K562 (cell line): ENCODE data around the gene ZAP70. TPM values are rescaled to one million over a fixed set of nuclear protein-coding genes. Genes with fewer than 3 reads are reported as not detected.

Experiments
- ATAC-seq: fragments of 200-7000 bp; cut with Tn5 transposase; 3 replicates; pipeline ENCODE4 v1.9.1; 2020; ENCODE audit warnings: moderate library complexity
- BruUV-seq: library from RNA; stranded (reverse); fragments of 400-500 nt; replicated peaks from 2 replicates; lab custom pipeline; 2021; lab: Mats Ljungman, UMichigan
- CTCF ChIA-PET: fragments of 300-600 bp; formaldehyde crosslinking; extraction: SDS; loops from one replicate; lab custom pipeline; 2021; ENCODE audit warnings: low intra/inter-chr PET ratio; lab: Yijun Ruan, JAX
- POLR2A ChIA-PET: fragments of 300-600, 350-650 bp; sonication (Branson Sonifier 250); formaldehyde crosslinking; extraction: SDS; loops from one replicate; lab custom pipeline; 2021; ENCODE audit warnings: antibody characterized with exemption, inconsistent platforms; lab: Yijun Ruan, JAX
- DNase-seq, 4 experiments: peaks; one replicate each; pipeline versions ENCODE4 v3.0.0 to v3.0.0-alpha.2; 2011 to 2018; ENCODE audit warnings: low spot score in 3 of 4, mixed read lengths in 3 of 4; ENCODE audit errors: extremely low read depth in 1 of 4
- FAIRE-seq: peaks from 2 replicates; lab custom pipeline; 2011; peaks lifted over from hg19 to GRCh38; lab: Jason Lieb, UNC
- H2AFZ ChIP-seq: 2 replicates; pipeline ENCODE4 v1.6.0; 2011; ENCODE audit warnings: low read depth, low read length, control low read depth, inconsistent platforms
- H3K27ac ChIP-seq: fragments of 200-600 bp; 3 replicates; pipeline ENCODE4 v1.8.0; 2011; ENCODE audit warnings: low read depth, mild to moderate bottlenecking, control low read depth, inconsistent platforms, low read length, moderate library complexity, mixed read lengths; ENCODE audit errors: extremely low read depth
- H3K27me3 ChIP-seq, 2 experiments: fragments of 300-600 bp in 1 of 2; 2 replicates in 1 of 2; 3 replicates in 1 of 2; pipeline versions ENCODE4 v1.6.0 to v1.8.0; 2011; ENCODE audit warnings: inconsistent platforms in 2 of 2, low read length in 2 of 2, mild to moderate bottlenecking in 1 of 2, mixed read lengths in 1 of 2, moderate library complexity in 1 of 2; ENCODE audit not compliant: control insufficient read depth in 2 of 2, insufficient read depth in 2 of 2
- H3K36me3 ChIP-seq: fragments of 300-600 bp; 3 replicates; pipeline ENCODE4 v1.8.0; 2011; ENCODE audit warnings: mild to moderate bottlenecking, low read length, inconsistent platforms; ENCODE audit not compliant: control insufficient read depth, insufficient read depth
- H3K4me1 ChIP-seq, 2 experiments: fragments of 200-600 bp in 1 of 2; replicated peaks in 1 of 2; 2 replicates in 1 of 2; 3 replicates in 1 of 2; pipeline versions ENCODE4 v1.5.1 to v1.8.0; 2011; ENCODE audit warnings: inconsistent platforms in 2 of 2, low read length in 2 of 2, mild to moderate bottlenecking in 1 of 2, mixed read lengths in 1 of 2, moderate library complexity in 1 of 2; ENCODE audit not compliant: control insufficient read depth in 2 of 2, insufficient read depth in 2 of 2
- H3K4me2 ChIP-seq: 2 replicates; pipeline ENCODE4 v1.6.1; 2011; ENCODE audit warnings: low read length, control low read depth, inconsistent platforms, mixed read lengths; ENCODE audit not compliant: insufficient read depth
- H3K4me3 ChIP-seq: fragments of 200-600 bp; sonication (generic), shearing (Covaris generic); 2 replicates; pipeline ENCODE4 v1.5.1; 2016; ENCODE audit warnings: control low read depth, inconsistent platforms
- H3K79me2 ChIP-seq: fragments of 200-600 bp; 3 replicates; pipeline ENCODE4 v1.8.0; 2011; ENCODE audit warnings: low read length, inconsistent platforms; ENCODE audit not compliant: control insufficient read depth, insufficient read depth
- H3K9ac ChIP-seq, 2 experiments: 2 replicates each; pipeline versions ENCODE4 v1.6.0 to v1.6.1; 2011; ENCODE audit warnings: low read depth in 2 of 2, low read length in 2 of 2, control low read depth in 1 of 2, inconsistent platforms in 1 of 2, mild to moderate bottlenecking in 1 of 2, mixed read lengths in 1 of 2; ENCODE audit not compliant: insufficient read depth in 1 of 2
- H3K9me1 ChIP-seq: one replicate; pipeline ENCODE4 v1.6.0; 2011; ENCODE audit warnings: inconsistent platforms, mild to moderate bottlenecking, low read length, moderate library complexity; ENCODE audit not compliant: control insufficient read depth, insufficient read depth
- H3K9me3 ChIP-seq: replicated peaks from 2 replicates; pipeline ENCODE4 v1.5.1; 2011; ENCODE audit warnings: low read depth, low read length, inconsistent platforms; ENCODE audit not compliant: control insufficient read depth, insufficient read depth
- H4K20me1 ChIP-seq: replicated peaks from 2 replicates; pipeline ENCODE4 v1.6.1; 2011; ENCODE audit warnings: low read length, inconsistent platforms, mixed read lengths; ENCODE audit not compliant: control insufficient read depth, insufficient read depth
- BHLHE40 ChIP-seq: IDR thresholded peaks from 2 replicates; pipeline ENCODE4 v1.6.1; 2011; ENCODE audit warnings: low read length, improper control_type of control experiment
- CEBPB ChIP-seq: fragments of 450-650 bp; IDR thresholded peaks from 2 replicates; pipeline ENCODE4 v1.6.1; 2016; ENCODE audit warnings: missing genetic modification characterization, missing compliant biosample characterization
- FOXA1 ChIP-seq: fragments of 450-650 bp; IDR thresholded peaks from 2 replicates; pipeline ENCODE4 v1.6.1; 2016; ENCODE audit warnings: mild to moderate bottlenecking, borderline replicate concordance
- ZNF197 ChIP-seq: fragments of 200-800 bp; sonication (Bioruptor generic); IDR thresholded peaks from 2 replicates; pipeline ENCODE4 v1.6.1; 2016; ENCODE audit warnings: low read depth, missing genetic modification characterization, missing compliant biosample characterization
- ZNF24 ChIP-seq: fragments of 450-650 bp; IDR thresholded peaks from 2 replicates; pipeline ENCODE4 v1.6.1; 2016
- ZNF764 ChIP-seq: fragments of 250-450 bp; sonication (Bioruptor Pico); IDR thresholded peaks from 2 replicates; pipeline ENCODE4 v1.4.0; 2020; ENCODE audit warnings: low read depth, mild to moderate bottlenecking, moderate library complexity
- WGBS: fragments of 100-300 bp; shearing (Covaris generic); methylation state at CpG from one replicate; pipeline ENCODE4 v1.1.6; 2016; ENCODE audit warnings: low coverage, mixed read lengths; ENCODE audit not compliant: insufficient coverage; ENCODE audit errors: missing lambda C conversion rate; 5-methylcytosine and 5-hydroxymethylcytosine counted together
- in situ Hi-C: fragments of 300-500 bp; cut with MboI; formaldehyde crosslinking; loops from 4 replicates; pipeline ENCODE4 v1.15.0; 2018; ENCODE audit warnings: inconsistent platforms, mixed read lengths
- intact Hi-C: fragments of 100-400 bp; cut with micrococcal nuclease; formaldehyde crosslinking; loops from 2 replicates; pipeline ENCODE4 v1.14.2; 2022
- polyA plus RNA-seq, 8 experiments: library from polyadenylated mRNA; depleted of rRNA in 4 of 8; stranded (reverse) in 5 of 8; unstranded in 3 of 8; fragments of >200 nt; fragmentation: Nextera tagmentation in 2 of 8; fragmentation: Illumina TruSeq in 1 of 8; extraction: Ambion mirVana in 2 of 8; extraction: Trizol in 1 of 8; gene quantifications; 2 replicates each; pipeline versions ENCODE4 v1.2.1 to v1.2.3, GENCODE V29; 2011 to 2014; ENCODE audit warnings: inconsistent platforms in 1 of 8, missing spikeins in 1 of 8
- total RNA-seq, 7 experiments: library from RNA; depleted of rRNA in 6 of 7; stranded (reverse); fragments of >200 nt in 6 of 7; fragmentation: Illumina TruSeq in 2 of 7; extraction: Trizol in 2 of 7; gene quantifications; 2 replicates each; pipeline versions ENCODE4 v1.2.1 to v1.2.3, GENCODE V29; 2011 to 2021; ENCODE audit warnings: low replicate concordance in 1 of 7
- TF ChIP-seq, protein P1 (sequence below): fragments of 450-650 bp; IDR thresholded peaks from 2 replicates; pipeline ENCODE4 v1.6.1; 2016; ENCODE audit warnings: low read depth

ZAP70 gene
- total and polyA plus RNA-seq, 9 of the 15 experiments (the other 6 are each of a cell fraction or from before 2014, with no cell fraction given), result 0.06 to 0.80 (median 0.21) TPM; not detected in 1

DNA sequence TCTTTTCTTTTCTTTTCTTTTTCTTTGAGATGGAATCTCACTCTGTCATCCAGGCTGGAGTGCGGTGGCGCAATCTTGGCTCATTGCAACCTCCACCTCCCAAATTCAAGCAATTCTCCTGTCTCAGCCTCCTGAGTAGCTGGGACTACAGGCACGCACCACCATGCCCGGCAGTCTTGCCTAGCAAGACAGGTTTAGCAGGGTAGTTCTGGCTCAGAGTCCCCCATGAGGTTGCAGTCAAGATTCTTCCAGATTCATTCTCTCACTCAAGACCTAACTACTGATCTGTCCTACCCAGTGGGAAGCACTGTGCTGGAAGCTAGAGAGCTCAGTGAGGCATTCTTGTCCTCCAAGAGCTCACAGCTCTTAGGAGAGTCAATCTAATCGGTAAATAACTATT, 17.6 kb upstream of the ZAP70 start:
- CTCF ChIA-PET, result interaction anchor here (7.4 kb wide), 1 partner anchor 105 kb away, joined by 198 read pairs; the partner anchor contains the start of gene ANKRD36B
- peaks cover 3 to 6% of the 10 kb centered on the region in 2 experiments; a peak in 3 of 5 replicates for H3K4me1 ChIP-seq
- no peaks in the 10 kb centered on the region for H3K27me3 ChIP-seq
- no peak overlapping the region for H3K4me3 ChIP-seq
- H3K36me3 ChIP-seq, result no peaks in the 10 kb centered on the region
- DNase-seq, result no peak
- POLR2A ChIA-PET, result interaction anchor here (0.6 to 1.2 kb wide), 2 partner anchors 32 to 694 kb away, joined by 3 to 4 read pairs; partner anchors contain the start of gene ACTR1B
- no peaks in the 10 kb centered on the region for H4K20me1 ChIP-seq
- WGBS, result 42% methylated on average over 5 of the region's 5 CpGs
- H3K9me1 ChIP-seq, result no peaks in the 10 kb centered on the region
- no peak overlapping the region; a peak in 1 of 4 replicates for H3K9ac ChIP-seq
- TF ChIP-seq CEBPB (peak; percentile 44; the same call in 1 of the 2 replicates), BHLHE40 (no peak), FOXA1 (no peak), ZNF764 (CRISPR knock-in tag) (no peak), ZNF197 (CRISPR knock-in tag) (no peak), ZNF24 (no peak)
- TF ChIP-seq, protein P1, sequence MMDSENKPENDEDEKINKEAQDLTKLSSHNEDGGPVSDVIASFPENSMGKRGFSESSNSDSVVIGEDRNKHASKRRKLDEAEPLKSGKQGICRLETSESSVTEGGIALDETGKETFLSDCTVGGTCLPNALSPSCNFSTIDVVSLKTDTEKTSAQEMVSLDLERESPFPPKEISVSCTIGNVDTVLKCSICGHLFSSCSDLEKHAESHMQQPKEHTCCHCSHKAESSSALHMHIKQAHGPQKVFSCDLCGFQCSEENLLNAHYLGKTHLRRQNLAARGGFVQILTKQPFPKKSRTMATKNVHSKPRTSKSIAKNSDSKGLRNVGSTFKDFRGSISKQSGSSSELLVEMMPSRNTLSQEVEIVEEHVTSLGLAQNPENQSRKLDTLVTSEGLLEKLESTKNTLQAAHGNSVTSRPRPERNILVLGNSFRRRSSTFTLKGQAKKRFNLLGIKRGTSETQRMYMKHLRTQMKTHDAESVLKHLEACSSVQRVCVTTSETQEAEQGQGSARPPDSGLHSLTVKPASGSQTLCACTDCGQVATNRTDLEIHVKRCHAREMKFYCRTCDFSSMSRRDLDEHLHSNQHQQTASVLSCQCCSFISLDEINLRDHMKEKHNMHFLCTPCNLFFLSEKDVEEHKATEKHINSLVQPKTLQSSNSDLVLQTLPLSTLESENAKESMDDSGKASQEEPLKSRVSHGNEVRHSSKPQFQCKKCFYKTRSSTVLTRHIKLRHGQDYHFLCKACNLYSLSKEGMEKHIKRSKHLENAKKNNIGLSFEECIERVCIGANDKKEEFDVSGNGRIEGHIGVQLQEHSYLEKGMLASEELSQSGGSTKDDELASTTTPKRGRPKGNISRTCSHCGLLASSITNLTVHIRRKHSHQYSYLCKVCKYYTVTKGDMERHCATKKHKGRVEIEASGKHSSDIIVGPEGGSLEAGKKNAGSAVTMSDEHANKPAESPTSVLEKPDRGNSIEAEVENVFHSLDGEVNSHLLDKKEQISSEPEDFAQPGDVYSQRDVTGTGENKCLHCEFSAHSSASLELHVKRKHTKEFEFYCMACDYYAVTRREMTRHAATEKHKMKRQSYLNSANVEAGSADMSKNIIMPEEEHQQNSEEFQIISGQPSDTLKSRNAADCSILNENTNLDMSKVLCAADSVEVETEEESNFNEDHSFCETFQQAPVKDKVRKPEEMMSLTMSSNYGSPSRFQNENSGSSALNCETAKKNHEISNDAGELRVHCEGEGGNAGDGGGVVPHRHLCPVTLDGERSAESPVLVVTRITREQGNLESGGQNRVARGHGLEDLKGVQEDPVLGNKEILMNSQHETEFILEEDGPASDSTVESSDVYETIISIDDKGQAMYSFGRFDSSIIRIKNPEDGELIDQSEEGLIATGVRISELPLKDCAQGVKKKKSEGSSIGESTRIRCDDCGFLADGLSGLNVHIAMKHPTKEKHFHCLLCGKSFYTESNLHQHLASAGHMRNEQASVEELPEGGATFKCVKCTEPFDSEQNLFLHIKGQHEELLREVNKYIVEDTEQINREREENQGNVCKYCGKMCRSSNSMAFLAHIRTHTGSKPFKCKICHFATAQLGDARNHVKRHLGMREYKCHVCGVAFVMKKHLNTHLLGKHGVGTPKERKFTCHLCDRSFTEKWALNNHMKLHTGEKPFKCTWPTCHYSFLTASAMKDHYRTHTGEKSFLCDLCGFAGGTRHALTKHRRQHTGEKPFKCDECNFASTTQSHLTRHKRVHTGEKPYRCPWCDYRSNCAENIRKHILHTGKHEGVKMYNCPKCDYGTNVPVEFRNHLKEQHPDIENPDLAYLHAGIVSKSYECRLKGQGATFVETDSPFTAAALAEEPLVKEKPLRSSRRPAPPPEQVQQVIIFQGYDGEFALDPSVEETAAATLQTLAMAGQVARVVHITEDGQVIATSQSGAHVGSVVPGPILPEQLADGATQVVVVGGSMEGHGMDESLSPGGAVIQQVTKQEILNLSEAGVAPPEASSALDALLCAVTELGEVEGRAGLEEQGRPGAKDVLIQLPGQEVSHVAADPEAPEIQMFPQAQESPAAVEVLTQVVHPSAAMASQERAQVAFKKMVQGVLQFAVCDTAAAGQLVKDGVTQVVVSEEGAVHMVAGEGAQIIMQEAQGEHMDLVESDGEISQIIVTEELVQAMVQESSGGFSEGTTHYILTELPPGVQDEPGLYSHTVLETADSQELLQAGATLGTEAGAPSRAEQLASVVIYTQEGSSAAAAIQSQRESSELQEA, result no peak
- TF ChIP-seq, all 486 proteins: peak for 1
- in situ Hi-C loops, result no loop called here
- Histone ChIP-seq H2AFZ (no peak overlapping the region; the same call in 1 of the 2 replicates), H3K9me3 (no peaks in the 10 kb centered on the region), H3K79me2 (no peaks in the 10 kb centered on the region), H3K4me2 (no peak overlapping the region), H3K27ac (no peak overlapping the region)
- intact Hi-C loops, result no loop called here
- BruUV-seq, result no TSS peak
- ATAC-seq (no peak), FAIRE-seq (no peak)
